ENCODE measurements around the gene MIA3. TPM values are rescaled to one million over a fixed set of nuclear protein-coding genes. Genes with fewer than 3 reads are reported as not detected.

MIA3 gene
- total and polyA plus RNA-seq, 2 of the 4 experiments (the other 2 are of a cell fraction) = 35.0 to 45.4 TPM

- Histone ChIP-seq H4K5ac (ENCODE audit: low read depth, low read length) (no peak overlapping the region), H3K9me1 (ENCODE audit: insufficient read depth, low read length) (0 out of 2 replicates have a peak, but pooled peaks cover 2% of the 10 kb centered on the region), H3K56ac (ENCODE audit: extremely low read depth, insufficient read depth, low read length) (no peak overlapping the region), H4K8ac (ENCODE audit: low read depth in 2 of 2, low read length in 2 of 2) (no peak overlapping the region), H2BK5ac (ENCODE audit: low read depth, low read length, poor library complexity, severe bottlenecking) (no peak overlapping the region), H2AK9ac (replicated peaks; ENCODE audit: low read depth, low read length, poor library complexity) (no peak overlapping the region), H2BK20ac (ENCODE audit: low read depth, low read length) (no peak overlapping the region), H3K36me3 (ENCODE audit: control insufficient read depth, insufficient read depth, low read length) (peaks cover 2% of the 10 kb centered on the region), H3K4me2 (ENCODE audit: low read depth, low read length) (no peak overlapping the region), H3K4ac (ENCODE audit: low read depth, low read length) (no peak overlapping the region), H4K91ac (ENCODE audit: insufficient read depth, low read depth, low read length) (no peak overlapping the region), H3K9me3 (ENCODE audit: control insufficient read depth, insufficient read depth, low read length) (no peaks in the 10 kb centered on the region), H2AK5ac (ENCODE audit: low read depth, low read length) (no peak overlapping the region), H3K4me1 (ENCODE audit: control insufficient read depth, insufficient read depth, low read length) (no peaks in the 10 kb centered on the region; the same call in 1 of the 2 replicates), H3K4me3 (ENCODE audit: insufficient read depth, low read depth, low read length) (no peak overlapping the region), H3K23ac (ENCODE audit: low read depth, low read length) (no peak overlapping the region), H2AFZ (replicated peaks; ENCODE audit: low read length, poor library complexity) (no peak overlapping the region), H3K27ac (ENCODE audit: insufficient read depth, low read length) (no peak overlapping the region), H3K14ac (replicated peaks; ENCODE audit: low read depth, low read length) (no peak overlapping the region), H3K9ac (ENCODE audit: low read depth, low read length) (no peak overlapping the region), H3K27me3 (ENCODE audit: control insufficient read depth, insufficient read depth, low read length) (no peaks in the 10 kb centered on the region), H2BK120ac (ENCODE audit: low read depth, low read length) (no peak overlapping the region), H3K79me1 (ENCODE audit: low read depth in 1 of 2, low read length in 2 of 2) (peaks cover 3 to 6% of the 10 kb centered on the region in 2 experiments; a peak in 2 of 4 replicates), H2BK15ac (ENCODE audit: low read depth, low read length) (no peak overlapping the region), H3K18ac (ENCODE audit: low read depth, low read length) (no peak overlapping the region), H4K20me1 (ENCODE audit: insufficient read depth, low read length) (no peaks in the 10 kb centered on the region)
- no peak for TF ChIP-seq MXI1 (IDR thresholded peaks at IDR 0.05; ENCODE audit: borderline replicate concordance, low read depth, low read length)
- no peak for TF ChIP-seq FOS (IDR thresholded peaks at IDR 0.05; ENCODE audit: low read depth, low read length)
- no peak for TF ChIP-seq RCOR1 (IDR thresholded peaks at IDR 0.05; ENCODE audit: insufficient replicate concordance, low read length)
- no peak for TF ChIP-seq MAZ (IDR thresholded peaks at IDR 0.05; ENCODE audit: borderline replicate concordance, low read depth, low read length)
- TF ChIP-seq RAD21 (IDR thresholded peaks at IDR 0.05; ENCODE audit: low read length) = no peak
- TF ChIP-seq USF2 (IDR thresholded peaks at IDR 0.05; ENCODE audit: low read depth, low read length) = no peak
- no peak for TF ChIP-seq RFX5 (IDR thresholded peaks at IDR 0.05; ENCODE audit: low read depth, low read length)
- TF ChIP-seq NFE2L2 (IDR thresholded peaks at IDR 0.05; ENCODE audit: low read depth, low read length) = no peak
- no peak for TF ChIP-seq CEBPB (IDR thresholded peaks at IDR 0.05; ENCODE audit: low read depth, low read length)
- TF ChIP-seq POLR2A (IDR thresholded peaks at IDR 0.05; ENCODE audit: low read depth, low read length) = no peak
- no peak for TF ChIP-seq CTCF (conservative IDR thresholded peaks at IDR 0.05; ENCODE audit: low read depth, low read length)
- no peak for TF ChIP-seq SMC3 (IDR thresholded peaks at IDR 0.05; ENCODE audit: low read depth, low read length)
- TF ChIP-seq CHD1 (IDR thresholded peaks at IDR 0.05; ENCODE audit: low read depth, low read length) = no peak
- TF ChIP-seq MAFK (IDR thresholded peaks at IDR 0.05; ENCODE audit: low read depth, low read length) = no peak
- TF ChIP-seq BHLHE40 (IDR thresholded peaks at IDR 0.05; ENCODE audit: low read depth, low read length) = no peak
- TF ChIP-seq ELK1 (IDR thresholded peaks at IDR 0.05; ENCODE audit: borderline replicate concordance, low read depth, low read length) = no peak
- intact Hi-C loops (cut with micrococcal nuclease) = no loop called here
- BruUV-seq (replicated peaks) = no TSS peak
- in situ Hi-C loops (cut with MboI; ENCODE audit: low sequenced_read_pairs) = no loop called here
- ATAC-seq (ENCODE audit: low read depth) (no peak), DNase-seq (no peak)
- dilution Hi-C loops (cut with HindIII; ENCODE audit: low sequenced_read_pairs, unreplicated experiment) = no loop called here
- ChIA-PET POLR2A (ENCODE audit: unreplicated experiment) (no interaction called here), CTCF (no interaction called here)
- WGBS, 2 experiments (ENCODE audit: extremely low coverage in 2 of 2, insufficient read length in 1 of 2) = no CpG with 5 or more reads among the region's 3 CpGs
Observed at GRCh38 chr1:222579316-222579715, 38.6 kb upstream of the MIA3 start.
